Stimulated activated CD4-positive, alpha-beta T cell treated with anti-CD3 and anti-CD28 coated beads, Interleukin-2, amount 100 ng/mL, for 24 hours (primary cell): ENCODE measurements around the gene SNCG.
"Not testable (repeated sequence)": the region's sequence is repeated elsewhere in the genome, so short reads cannot be mapped to it uniquely, and the experiment has no call there.

ENCODE experiments used
- DNase-seq, 2 donors: peaks; one replicate each; pipeline ENCODE4 v3.0.0-alpha.2; 2020

SNCG gene

DNA sequence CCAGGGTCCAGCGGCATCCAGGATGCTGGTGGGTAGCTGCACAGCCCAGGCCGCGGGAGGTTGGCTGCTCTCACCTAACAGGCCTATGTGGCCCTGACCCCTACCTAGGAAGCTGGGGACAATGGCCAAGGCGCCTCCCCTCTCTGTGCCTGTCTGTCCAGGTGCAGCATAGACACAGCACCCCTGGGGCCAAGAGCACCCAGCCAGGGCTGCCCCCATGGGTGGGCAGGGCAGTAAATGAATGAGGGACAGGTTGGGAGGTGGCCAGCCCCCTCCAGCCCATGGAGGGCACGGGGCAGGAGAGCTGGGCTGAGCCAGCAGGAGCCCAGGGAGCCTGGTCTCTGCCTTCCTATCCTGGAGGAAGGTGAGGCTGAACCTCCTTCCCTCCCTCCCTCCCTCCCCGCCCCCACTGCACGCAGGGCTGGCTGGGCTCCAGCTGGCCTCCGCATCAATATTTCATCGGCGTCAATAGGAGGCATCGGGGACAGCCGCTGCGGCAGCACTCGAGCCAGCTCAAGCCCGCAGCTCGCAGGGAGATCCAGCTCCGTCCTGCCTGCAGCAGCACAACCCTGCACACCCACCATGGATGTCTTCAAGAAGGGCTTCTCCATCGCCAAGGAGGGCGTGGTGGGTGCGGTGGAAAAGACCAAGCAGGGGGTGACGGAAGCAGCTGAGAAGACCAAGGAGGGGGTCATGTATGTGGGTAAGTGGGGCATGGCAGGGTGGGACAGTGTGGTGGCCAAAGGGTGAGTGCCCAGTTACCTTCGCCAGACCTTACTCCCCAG is at the start of gene SNCG:
SNCG (plus strand) TSS at position 484 of the 785 bp plus-strand sequence; CDS start at position 583, 99 bp downstream.
- no peak for DNase-seq

DNA sequence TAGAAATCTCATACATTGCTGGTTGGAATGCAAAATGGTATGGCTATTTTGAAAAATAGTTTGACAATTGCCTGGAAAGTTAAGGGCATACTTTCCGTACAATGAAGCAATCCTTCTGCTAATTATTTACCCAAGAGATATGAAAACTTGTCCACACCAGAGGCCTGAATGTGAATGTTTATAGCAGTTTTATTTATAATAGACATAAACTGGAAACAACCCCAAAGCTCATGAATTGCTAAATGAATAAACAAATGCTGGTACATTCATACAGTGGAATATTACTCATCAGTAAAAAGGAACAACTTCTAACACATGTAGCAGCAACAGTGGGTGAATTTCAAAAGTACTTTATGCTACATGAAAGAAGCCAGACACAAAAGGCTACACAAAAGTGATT is 43.7 kb upstream of the SNCG start:
- no peak for DNase-seq

GRCh38 chr10:86918022-86918471 is 40.4 kb upstream of the SNCG start:
- DNase-seq = no peak

GRCh38 chr10:86922553-86922961 is 35.8 kb upstream of the SNCG start:
- no peak for DNase-seq

DNA sequence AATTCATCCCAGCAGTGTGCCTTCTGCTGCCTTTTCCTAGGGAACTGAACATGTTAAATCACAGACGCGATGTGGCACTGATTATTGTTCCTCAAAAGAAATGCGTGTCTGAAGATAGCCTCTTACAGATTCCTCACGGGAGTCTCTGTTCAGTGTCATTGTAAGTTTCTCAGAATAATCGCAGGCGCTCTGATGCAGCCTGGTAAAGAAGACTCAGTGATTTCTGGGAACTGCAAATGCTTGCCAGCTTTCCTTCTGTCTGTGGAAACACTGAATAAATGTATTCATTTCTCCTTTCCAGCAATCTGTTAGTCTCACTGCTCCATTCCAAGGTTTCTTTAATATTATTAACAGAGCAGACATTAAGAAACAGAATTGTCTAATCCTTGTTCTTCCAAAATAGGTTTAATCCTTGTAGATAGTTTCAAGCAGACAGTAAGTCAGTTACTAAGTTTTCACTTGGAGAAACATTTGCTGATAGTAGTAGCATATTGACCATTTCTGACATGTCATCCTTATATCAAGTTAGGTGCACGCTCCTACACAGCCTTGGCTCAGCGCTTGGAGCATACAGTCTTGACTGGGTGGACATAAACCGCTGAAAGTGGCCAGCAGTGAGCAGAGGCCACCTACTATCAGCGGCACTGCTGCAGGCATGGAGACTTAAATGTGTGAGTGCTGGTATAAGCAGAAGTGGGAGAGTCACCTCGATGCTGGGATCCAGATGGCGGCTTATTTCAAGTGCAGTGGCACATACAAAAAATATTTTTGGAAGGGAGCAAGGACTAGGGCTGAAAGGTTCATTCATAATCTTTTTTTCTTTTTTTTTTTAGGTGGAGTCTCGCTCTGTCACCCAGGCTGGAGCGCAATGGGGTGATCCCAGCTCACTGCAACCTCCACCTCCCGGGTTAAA is 28.7 kb upstream of the SNCG start:
- no peak for DNase-seq

- DNase-seq = no peak
These were observed 26.5 kb upstream of the SNCG start for GRCh38 chr10:86931872-86932271.

DNA sequence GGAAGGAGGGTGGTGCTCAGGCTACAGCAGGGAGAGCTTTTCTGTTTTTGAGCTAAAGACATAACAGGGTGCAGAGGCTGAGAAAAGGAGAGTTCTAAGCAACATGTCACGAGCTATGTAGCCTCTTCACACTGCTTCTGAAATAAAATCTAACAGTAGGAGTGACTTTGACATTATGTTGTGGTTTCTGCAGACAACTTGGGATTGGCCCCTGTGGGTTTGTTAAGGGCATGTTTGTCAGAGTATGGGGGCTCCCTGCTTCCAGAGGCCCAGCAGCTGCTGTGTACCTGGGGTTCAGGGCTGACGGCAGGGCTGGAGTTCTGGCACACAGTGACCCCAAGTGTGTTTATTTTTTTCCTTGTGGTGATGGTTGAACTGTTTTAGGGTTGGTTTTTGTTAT is 25.7 kb upstream of the SNCG start:
- no peak for DNase-seq

GRCh38 chr10:86934162-86934711 is 24.2 kb upstream of the SNCG start:
- not testable (repeated sequence) for DNase-seq

GRCh38 chr10:86936661-86937501 is 21.5 kb upstream of the SNCG start:
- no peak for DNase-seq

GRCh38 chr10:86937502-86938154 is 20.8 kb upstream of the SNCG start:
- DNase-seq = no peak

GRCh38 chr10:86938260-86938659 is 20.1 kb upstream of the SNCG start:
- DNase-seq = no peak

DNA sequence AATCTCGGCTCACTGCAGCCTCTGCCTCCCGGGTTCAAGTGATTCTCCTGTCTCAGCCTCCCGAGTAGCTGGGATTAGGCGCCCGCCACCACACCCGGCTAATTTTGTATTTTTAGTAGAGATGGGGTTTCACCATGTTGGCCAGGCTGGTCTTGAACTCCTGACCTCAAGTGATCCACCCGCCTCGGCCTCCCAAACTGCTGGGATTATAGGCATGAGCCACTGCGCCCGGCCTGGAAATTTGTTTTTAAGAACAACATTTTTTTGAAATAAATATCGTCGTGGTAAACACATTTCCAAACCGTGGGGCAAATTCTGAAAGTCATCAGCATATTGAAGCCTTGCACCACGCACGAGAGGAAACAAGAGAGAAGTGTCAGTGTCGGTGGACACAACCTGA is 18.3 kb upstream of the SNCG start:
- not testable (repeated sequence) for DNase-seq

DNA sequence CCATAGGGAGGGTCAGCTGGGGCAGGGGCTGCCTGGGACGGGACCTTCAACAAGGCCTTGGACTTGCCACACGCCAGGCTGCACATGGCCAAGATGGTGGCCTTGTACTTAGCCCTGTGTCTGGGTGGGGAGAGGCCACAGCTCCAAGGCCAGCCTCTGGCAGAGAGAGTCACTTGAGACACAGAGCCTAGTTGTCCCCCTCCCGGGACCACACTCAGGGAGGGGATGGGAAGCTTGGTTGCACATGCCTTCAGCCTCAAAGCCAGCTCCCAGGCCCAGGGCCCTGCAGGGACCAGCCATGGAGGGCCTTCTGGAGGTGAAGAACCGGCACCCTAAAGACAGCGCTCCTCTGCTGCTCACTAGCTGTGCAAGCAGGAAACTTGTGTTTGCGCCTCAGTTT is 17.7 kb upstream of the SNCG start:
- no peak for DNase-seq

DNA sequence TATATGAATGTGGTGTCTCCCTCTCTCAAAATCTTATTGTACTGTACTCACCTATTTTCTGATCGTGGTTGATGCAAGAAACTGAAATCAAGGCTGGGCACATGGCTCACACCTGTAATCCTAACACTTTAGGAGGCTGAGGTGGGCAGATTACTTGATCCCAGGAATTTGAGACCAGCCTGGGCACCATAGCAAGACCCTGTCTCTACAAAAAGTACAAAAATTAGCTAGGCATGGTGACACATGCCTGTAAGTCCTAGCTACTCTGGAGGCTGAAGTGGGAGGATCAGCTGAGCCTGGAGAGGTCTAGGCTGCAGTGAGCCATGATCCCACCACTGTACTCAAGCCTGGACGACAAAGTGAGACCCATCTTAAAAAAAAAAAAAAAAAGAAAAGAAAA is 17.0 kb upstream of the SNCG start:
- DNase-seq = no peak

DNA sequence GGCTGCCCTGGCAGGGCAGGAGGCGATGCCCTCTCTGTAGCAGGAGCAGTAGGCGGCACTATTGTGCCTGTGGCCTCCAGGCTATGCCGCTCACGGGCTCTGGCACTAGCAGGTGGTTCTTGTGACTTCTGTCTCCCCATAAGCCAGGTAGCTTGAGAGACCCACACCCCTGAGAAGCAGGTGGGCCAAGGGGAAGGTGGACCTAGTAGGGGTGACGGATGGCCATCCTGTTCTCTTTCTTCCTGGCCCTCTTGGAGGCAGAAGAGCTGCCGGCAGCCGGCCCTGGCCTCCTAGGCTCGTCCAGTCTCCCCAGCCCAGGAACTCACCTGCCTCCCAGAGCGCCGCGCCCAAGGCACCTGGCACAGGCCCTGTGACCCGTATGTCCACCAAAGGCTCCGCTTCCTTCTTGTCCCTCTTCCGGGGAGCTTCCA is 16.4 kb upstream of the SNCG start:
- DNase-seq = no peak

DNA sequence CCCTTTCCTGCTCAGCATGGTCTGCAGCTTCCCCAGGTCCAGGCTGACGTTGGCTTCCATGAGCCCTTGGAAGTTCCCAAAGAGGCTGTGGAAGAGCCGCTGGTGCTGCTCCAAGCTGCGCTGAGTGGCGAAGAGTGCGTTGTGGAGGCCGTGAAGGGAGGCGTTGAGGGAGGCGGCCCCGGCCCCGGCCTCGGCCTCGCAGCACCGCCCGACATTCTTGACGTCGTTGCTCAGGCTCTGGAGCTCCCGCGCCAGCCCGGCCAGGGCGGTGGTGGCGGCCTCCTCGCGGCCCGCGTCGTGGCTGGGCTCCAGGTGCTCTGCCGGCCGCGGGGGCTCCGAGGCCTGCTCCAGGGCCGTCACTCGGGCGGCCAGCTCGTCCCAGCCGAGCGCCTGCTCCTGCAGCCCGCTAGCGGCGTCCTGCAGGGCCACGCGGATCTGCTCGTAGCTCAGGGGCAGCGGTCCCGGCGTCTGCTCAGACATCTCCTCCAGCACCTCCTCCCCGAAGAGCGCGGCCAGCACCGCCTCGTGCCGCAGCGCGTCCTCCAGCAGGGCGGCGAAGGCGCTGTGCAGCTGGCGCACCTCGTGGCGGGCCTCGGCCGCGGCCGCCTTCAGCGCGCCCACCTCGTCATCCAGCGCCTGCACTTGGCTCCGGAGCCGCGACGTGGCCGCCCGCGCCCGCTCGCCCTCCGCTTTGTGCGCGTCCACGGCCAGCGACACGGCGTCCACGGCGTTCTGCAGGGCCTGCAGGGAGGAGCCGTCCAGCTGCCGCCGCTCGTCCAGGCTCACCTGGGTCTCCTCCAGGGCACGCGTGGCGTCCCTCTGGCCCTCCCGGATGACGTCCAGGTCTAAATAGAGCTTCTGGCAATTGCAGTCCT is 15.7 kb upstream of the SNCG start:
- DNase-seq = peak in 1 of 2 donors; percentile 9

DNA sequence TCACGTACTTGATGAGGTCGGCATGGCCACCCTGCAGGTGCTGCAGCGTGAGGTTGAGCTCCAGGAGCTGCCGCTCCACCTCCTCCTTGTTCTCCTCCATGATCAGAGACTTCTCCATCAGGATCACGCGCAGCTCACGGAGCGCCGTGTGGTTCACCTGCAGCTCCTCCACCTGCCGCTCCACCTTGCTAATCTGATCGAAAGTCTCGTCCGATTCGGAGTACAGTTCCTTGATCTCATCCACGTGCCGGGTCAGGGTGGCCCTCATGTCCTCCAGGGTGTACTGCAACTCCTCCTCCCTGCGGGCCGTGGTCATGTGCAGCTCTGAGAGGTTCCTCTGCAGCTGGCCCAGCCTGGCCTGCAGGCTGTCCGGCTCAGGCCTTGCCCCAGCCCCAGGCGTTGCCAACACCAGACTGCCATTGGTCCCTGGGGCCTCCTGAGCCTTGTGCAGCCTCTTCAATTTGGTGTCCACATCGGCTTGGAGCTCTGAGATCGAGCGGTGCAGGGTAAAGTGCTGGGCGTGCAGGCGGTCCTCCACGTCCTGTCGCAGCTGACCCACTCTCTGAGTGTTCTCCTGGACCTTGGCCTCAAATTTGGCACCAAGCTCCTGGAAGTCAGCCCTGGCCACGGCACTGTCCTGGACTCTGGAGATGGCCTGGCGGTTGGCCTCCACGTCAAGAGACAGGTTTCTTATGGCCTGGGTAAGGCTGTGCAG is 14.9 kb upstream of the SNCG start:
- peak in 1 of 2 donors; percentile 14 for DNase-seq

DNA sequence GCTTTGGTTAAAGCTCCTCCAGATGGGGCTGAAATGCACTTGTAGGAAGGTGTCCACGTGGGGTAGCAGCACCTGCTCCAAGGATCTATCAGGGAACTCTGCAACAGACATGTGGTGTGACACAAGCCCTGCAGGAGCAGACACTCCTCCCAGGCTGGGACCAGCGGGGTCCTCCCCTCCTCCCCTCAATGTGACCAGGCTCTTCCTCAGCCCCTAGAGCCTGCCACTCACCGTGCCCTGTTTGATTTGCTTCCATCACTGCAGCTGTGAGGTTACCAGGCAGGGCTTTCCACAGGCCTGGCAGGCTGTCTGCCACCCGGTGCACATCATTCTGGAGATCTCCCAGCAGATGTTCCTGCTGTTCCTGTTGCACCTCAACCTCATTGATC is 14.4 kb upstream of the SNCG start:
- peak in 1 of 2 donors; percentile 13 for DNase-seq

DNA sequence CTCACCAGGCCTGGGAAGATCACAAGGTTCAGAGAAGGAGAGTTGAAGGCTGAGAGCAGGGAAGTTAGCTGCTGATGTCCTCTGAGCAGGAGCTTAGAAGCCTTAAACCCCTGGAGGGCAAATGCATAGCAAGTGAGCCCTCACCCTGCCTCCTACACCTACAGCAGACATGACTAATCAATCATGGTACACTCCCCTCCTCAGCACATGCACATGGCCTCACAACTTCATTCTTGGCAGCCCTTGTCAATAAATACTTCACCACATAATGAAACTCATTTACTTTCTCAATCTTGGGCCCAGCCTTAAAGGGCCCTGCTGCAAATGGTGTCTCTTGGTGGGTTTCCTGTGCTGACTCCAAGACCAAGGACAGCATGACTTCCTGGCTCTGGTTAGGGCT is 13.9 kb upstream of the SNCG start:
- peak in 1 of 2 donors; percentile 14 for DNase-seq

GRCh38 chr10:86944907-86945306 is 13.5 kb upstream of the SNCG start:
- no peak for DNase-seq
